HEK293 (cell line): ENCODE results near the gene GOPC.

Experiments used
- CTCF ChIA-PET: fragments of 350-600 bp; formaldehyde crosslinking; extraction: SDS; loops from one replicate; lab custom pipeline; 2021; ENCODE audit warnings: antibody characterized with exemption; lab: Yijun Ruan, JAX
- POLR2A ChIA-PET: fragments of 300-600 bp; formaldehyde crosslinking; extraction: SDS; loops from one replicate; lab custom pipeline; 2020; ENCODE audit warnings: antibody characterized with exemption, inconsistent platforms; lab: Yijun Ruan, JAX
- H3K27ac ChIP-seq: fragments of 200-500 bp; sonication (Bioruptor generic); 2 replicates; pipeline ENCODE4 v1.5.1; 2014; ENCODE audit warnings: low read depth, low read length, control low read depth, inconsistent platforms; ENCODE audit errors: extremely low read depth
- H3K36me3 ChIP-seq, 2 experiments: fragments of 200-500 bp in 1 of 2; sonication (Bioruptor generic) in 1 of 2; 1 replicate in 1 of 2; 2 replicates in 1 of 2; pipeline ENCODE4 v1.5.1; 2014 to 2017; ENCODE audit warnings: inconsistent platforms in 2 of 2, low read length in 2 of 2; ENCODE audit not compliant: control insufficient read depth in 2 of 2, insufficient read depth in 1 of 2
- H3K4me1 ChIP-seq: fragments of 200-500 bp; sonication (Bioruptor generic); 2 replicates; pipeline ENCODE4 v1.5.1; 2014; ENCODE audit warnings: mild to moderate bottlenecking, low read length, inconsistent platforms; ENCODE audit not compliant: control insufficient read depth, insufficient read depth
- H3K4me3 ChIP-seq: 2 replicates; pipeline ENCODE4 v1.5.1; 2011; ENCODE audit warnings: low read depth, mild to moderate bottlenecking, control low read depth, low read length, moderate library complexity
- H3K9me3 ChIP-seq: fragments of 200-500 bp; sonication (Bioruptor generic); 2 replicates; pipeline ENCODE4 v1.5.1; 2014; ENCODE audit warnings: low read depth, low read length, inconsistent platforms; ENCODE audit not compliant: control insufficient read depth, insufficient read depth
- HOXD13 ChIP-seq: sonication (generic); formaldehyde crosslinking; IDR thresholded peaks from 2 replicates; pipeline ENCODE4 v1.8.0; 2022; ENCODE audit warnings: missing genetic modification reagents, borderline replicate concordance
- MYNN ChIP-seq: fragments of 450-650 bp; formaldehyde crosslinking; IDR thresholded peaks from 2 replicates; pipeline ENCODE4 v1.5.1; 2016; ENCODE audit warnings: missing biosample characterization, missing genetic modification characterization, borderline replicate concordance
- SCRT1 ChIP-seq: fragments of 450-650 bp; formaldehyde crosslinking; IDR thresholded peaks from 2 replicates; pipeline ENCODE4 v1.5.1; 2016; ENCODE audit warnings: missing biosample characterization, missing genetic modification characterization, borderline replicate concordance
- SP7 ChIP-seq: fragments of 450-650 bp; formaldehyde crosslinking; IDR thresholded peaks from 2 replicates; pipeline ENCODE4 v1.5.1; 2016; ENCODE audit warnings: missing biosample characterization, missing genetic modification characterization
- ZBTB1 ChIP-seq: fragments of 450-650 bp; formaldehyde crosslinking; IDR thresholded peaks from 2 replicates; pipeline ENCODE4 v1.5.1; 2016; ENCODE audit warnings: missing biosample characterization, missing genetic modification characterization
- ZBTB7A ChIP-seq: fragments of 450-650 bp; formaldehyde crosslinking; IDR thresholded peaks from 2 replicates; pipeline ENCODE4 v1.5.1; 2016; ENCODE audit warnings: low read depth, missing biosample characterization, missing genetic modification characterization
- ZFP69B ChIP-seq: fragments of 450-650 bp; formaldehyde crosslinking; IDR thresholded peaks from 2 replicates; pipeline ENCODE4 v1.5.1; 2016; ENCODE audit warnings: missing biosample characterization, missing genetic modification characterization
- ZNF214 ChIP-seq: fragments of 450-650 bp; formaldehyde crosslinking; IDR thresholded peaks from 2 replicates; pipeline ENCODE4 v1.5.1; 2017; ENCODE audit warnings: missing biosample characterization, mild to moderate bottlenecking, missing genetic modification characterization, borderline replicate concordance
- ZNF324 ChIP-seq: fragments of 450-650 bp; formaldehyde crosslinking; IDR thresholded peaks from 2 replicates; pipeline ENCODE4 v1.5.1; 2016; ENCODE audit warnings: missing biosample characterization, missing genetic modification characterization
- ZNF391 ChIP-seq: fragments of 450-650 bp; formaldehyde crosslinking; IDR thresholded peaks from 2 replicates; pipeline ENCODE4 v1.5.1; 2016; ENCODE audit warnings: low read depth, missing biosample characterization, missing genetic modification characterization, borderline replicate concordance
- ZNF433 ChIP-seq: fragments of 450-650 bp; formaldehyde crosslinking; IDR thresholded peaks from 2 replicates; pipeline ENCODE4 v1.5.1; 2016; ENCODE audit warnings: missing biosample characterization, missing genetic modification characterization, low read depth
- ZNF521 ChIP-seq: fragments of 450-650 bp; formaldehyde crosslinking; IDR thresholded peaks from 2 replicates; pipeline ENCODE4 v1.5.1; 2017; ENCODE audit warnings: missing biosample characterization, mild to moderate bottlenecking, missing genetic modification characterization
- ZNF544 ChIP-seq: fragments of 450-650 bp; formaldehyde crosslinking; IDR thresholded peaks from 2 replicates; pipeline ENCODE4 v1.5.0; 2017; ENCODE audit warnings: missing biosample characterization, missing genetic modification characterization
- ZNF654 ChIP-seq: fragments of 450-650 bp; formaldehyde crosslinking; IDR thresholded peaks from 2 replicates; pipeline ENCODE4 v1.5.1; 2016; ENCODE audit warnings: low read depth, missing biosample characterization, missing genetic modification characterization
- ZNF768 ChIP-seq: fragments of 450-650 bp; formaldehyde crosslinking; IDR thresholded peaks from 2 replicates; pipeline ENCODE4 v1.5.1; 2018; ENCODE audit warnings: missing biosample characterization, mild to moderate bottlenecking, missing genetic modification characterization
- ZNF776 ChIP-seq: fragments of 450-650 bp; formaldehyde crosslinking; IDR thresholded peaks from 2 replicates; pipeline ENCODE4 v1.5.0; 2017; ENCODE audit warnings: missing biosample characterization, missing genetic modification characterization, borderline replicate concordance
- ZNF785 ChIP-seq: fragments of 450-650 bp; formaldehyde crosslinking; IDR thresholded peaks from 2 replicates; pipeline ENCODE4 v1.5.1; 2016; ENCODE audit warnings: missing biosample characterization, missing genetic modification characterization
- ZNF791 ChIP-seq: fragments of 450-650 bp; formaldehyde crosslinking; IDR thresholded peaks from 2 replicates; pipeline ENCODE4 v1.5.1; 2016; ENCODE audit warnings: missing biosample characterization, missing genetic modification characterization
- ZNF830 ChIP-seq: fragments of 450-650 bp; IDR thresholded peaks from 2 replicates; pipeline ENCODE4 v1.5.0; 2018; ENCODE audit warnings: missing biosample characterization, missing genetic modification characterization, low read depth, mild to moderate bottlenecking, moderate library complexity
- TF ChIP-seq, protein P1 (sequence below): fragments of 450-650 bp; formaldehyde crosslinking; IDR thresholded peaks from 2 replicates; pipeline ENCODE4 v1.5.1; 2016; ENCODE audit warnings: missing biosample characterization, missing genetic modification characterization
- TF ChIP-seq, protein P2 (sequence below): IDR thresholded peaks from 2 replicates; pipeline ENCODE4 v1.6.1; 2011; ENCODE audit warnings: mild to moderate bottlenecking, low read depth, low read length, borderline replicate concordance
- TF ChIP-seq, protein P3 (sequence below): fragments of 450-650 bp; formaldehyde crosslinking; IDR thresholded peaks from 2 replicates; pipeline ENCODE4 v1.5.1; 2016; ENCODE audit warnings: missing biosample characterization, missing genetic modification characterization

The GOPC gene

DNA sequence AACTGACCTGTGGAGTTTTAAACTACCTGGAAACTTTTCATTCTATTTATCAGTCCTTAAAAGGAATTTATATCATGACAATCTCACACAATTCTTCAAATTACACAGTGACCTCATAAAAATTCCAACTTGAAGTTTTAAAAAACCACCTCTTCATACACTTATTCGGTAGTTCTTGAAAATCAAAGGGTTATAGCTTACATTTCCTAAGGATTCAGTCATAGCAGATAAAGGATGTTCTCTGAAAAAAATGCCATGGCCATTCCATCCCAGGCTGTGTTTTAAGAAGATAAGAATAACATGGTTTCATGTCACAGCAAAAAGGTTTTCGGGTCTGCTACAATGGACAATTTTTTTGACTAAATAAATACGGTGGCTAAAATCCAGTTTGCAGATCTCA is 41.2 kb downstream of the GOPC start:
- ChIA-PET CTCF (interaction anchor here (0.8 to 1.2 kb wide), 3 partner anchors 83 to 269 kb away, joined by 3 to 7 read pairs (median 5); no protein-coding TSS in a partner anchor), POLR2A (no interaction called here)

DNA sequence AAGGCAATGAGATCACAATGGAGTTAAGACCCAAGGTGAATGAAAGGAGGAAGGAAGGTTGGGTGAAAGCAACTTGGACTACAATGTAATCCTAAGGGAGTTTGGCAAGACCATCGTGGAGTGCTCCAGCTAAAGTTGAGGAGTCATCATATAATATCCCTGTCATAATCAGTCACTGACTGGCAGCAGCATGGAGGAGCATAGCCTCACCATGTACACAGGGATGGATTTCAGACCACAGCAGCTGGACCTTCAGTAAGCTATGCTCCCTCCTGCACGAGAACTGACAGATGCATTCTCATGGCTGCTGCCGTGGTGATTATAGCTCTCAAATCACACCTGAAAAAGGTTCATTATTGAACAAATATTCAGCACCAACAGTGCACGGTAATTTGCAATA is 43.0 kb downstream of the GOPC start:
- ChIA-PET CTCF (interaction anchor here (0.7 to 7.1 kb wide), 4 partner anchors 10 to 217 kb away, joined by 3 to 118 read pairs (median 3); no protein-coding TSS in a partner anchor), POLR2A (interaction anchor here (0.9 kb wide), 1 partner anchor 43 kb away, joined by 3 read pairs; the partner anchor contains the start of gene GOPC)
- H3K4me3 ChIP-seq, result no peak overlapping the region
- peaks cover 7 to 39% of the 10 kb centered on the region in 2 experiments for H3K36me3 ChIP-seq
- H3K9me3 ChIP-seq, result no peaks in the 10 kb centered on the region
- no peak overlapping the region for H3K27ac ChIP-seq
- H3K4me1 ChIP-seq, result no peaks in the 10 kb centered on the region
- TF ChIP-seq ZNF544, result no peak
- TF ChIP-seq, protein P1, sequence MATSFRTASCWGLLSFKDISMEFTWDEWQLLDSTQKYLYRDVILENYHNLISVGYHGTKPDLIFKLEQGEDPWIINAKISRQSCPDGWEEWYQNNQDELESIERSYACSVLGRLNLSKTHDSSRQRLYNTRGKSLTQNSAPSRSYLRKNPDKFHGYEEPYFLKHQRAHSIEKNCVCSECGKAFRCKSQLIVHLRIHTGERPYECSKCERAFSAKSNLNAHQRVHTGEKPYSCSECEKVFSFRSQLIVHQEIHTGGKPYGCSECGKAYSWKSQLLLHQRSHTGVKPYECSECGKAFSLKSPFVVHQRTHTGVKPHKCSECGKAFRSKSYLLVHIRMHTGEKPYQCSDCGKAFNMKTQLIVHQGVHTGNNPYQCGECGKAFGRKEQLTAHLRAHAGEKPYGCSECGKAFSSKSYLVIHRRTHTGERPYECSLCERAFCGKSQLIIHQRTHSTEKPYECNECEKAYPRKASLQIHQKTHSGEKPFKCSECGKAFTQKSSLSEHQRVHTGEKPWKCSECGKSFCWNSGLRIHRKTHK (tag by site-specific recombination), result no peak
- TF ChIP-seq SP7 (tag by site-specific recombination), result no peak
- no peak for TF ChIP-seq ZNF521 (tag by site-specific recombination)
- TF ChIP-seq, all 188 proteins: peak for 0

More for the DNA sequence above, 41.2 kb downstream of the GOPC start:
- Histone ChIP-seq H3K4me3 (no peak overlapping the region), H3K36me3 (peaks cover 10 to 55% of the 10 kb centered on the region in 2 experiments), H3K4me1 (no peaks in the 10 kb centered on the region), H3K27ac (no peak overlapping the region), H3K9me3 (no peaks in the 10 kb centered on the region)
- no peak for TF ChIP-seq ZNF785
- no peak for TF ChIP-seq ZNF544
- TF ChIP-seq ZBTB7A (tag by site-specific recombination), result no peak
- no peak for TF ChIP-seq SCRT1 (tag by site-specific recombination)

DNA sequence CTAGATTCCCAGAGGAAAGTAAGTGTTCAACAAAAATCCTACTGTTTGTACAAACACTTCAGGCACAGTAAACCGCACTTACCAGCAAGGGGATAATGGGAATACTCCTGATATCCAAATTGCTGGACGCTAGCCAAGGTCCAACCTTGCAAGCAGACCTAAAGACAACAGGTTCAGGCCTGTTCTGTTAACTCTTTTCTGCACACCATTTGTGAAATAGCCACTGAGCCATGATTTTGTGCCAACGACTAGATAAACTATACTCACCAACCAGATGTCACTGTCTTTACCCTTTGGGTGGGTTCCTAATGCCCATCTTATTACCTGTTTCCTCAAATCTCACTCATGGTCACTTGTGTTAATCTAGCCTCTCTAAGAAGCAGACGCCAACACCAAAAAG is 43.5 kb downstream of the GOPC start:
- Histone ChIP-seq H3K4me1 (no peaks in the 10 kb centered on the region), H3K27ac (no peak overlapping the region), H3K36me3 (peaks cover 4 to 36% of the 10 kb centered on the region in 2 experiments), H3K9me3 (no peaks in the 10 kb centered on the region), H3K4me3 (no peak overlapping the region)
- CTCF ChIA-PET, result interaction anchor here (0.6 to 7.1 kb wide), 7 partner anchors 8 to 750 kb away, joined by 3 to 118 read pairs (median 4); no protein-coding TSS in a partner anchor
- POLR2A ChIA-PET, result interaction anchor here (0.9 kb wide), 1 partner anchor 44 kb away, joined by 3 read pairs; the partner anchor contains the start of gene GOPC
- TF ChIP-seq, protein P2, sequence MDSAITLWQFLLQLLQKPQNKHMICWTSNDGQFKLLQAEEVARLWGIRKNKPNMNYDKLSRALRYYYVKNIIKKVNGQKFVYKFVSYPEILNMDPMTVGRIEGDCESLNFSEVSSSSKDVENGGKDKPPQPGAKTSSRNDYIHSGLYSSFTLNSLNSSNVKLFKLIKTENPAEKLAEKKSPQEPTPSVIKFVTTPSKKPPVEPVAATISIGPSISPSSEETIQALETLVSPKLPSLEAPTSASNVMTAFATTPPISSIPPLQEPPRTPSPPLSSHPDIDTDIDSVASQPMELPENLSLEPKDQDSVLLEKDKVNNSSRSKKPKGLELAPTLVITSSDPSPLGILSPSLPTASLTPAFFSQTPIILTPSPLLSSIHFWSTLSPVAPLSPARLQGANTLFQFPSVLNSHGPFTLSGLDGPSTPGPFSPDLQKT, result no peak
- TF ChIP-seq ZNF785 (no peak), ZNF214 (tag by site-specific recombination) (no peak), ZNF791 (tag by site-specific recombination) (no peak), MYNN (tag by site-specific recombination) (no peak), ZNF433 (tag by site-specific recombination) (no peak), ZNF324 (tag by site-specific recombination) (no peak)

DNA sequence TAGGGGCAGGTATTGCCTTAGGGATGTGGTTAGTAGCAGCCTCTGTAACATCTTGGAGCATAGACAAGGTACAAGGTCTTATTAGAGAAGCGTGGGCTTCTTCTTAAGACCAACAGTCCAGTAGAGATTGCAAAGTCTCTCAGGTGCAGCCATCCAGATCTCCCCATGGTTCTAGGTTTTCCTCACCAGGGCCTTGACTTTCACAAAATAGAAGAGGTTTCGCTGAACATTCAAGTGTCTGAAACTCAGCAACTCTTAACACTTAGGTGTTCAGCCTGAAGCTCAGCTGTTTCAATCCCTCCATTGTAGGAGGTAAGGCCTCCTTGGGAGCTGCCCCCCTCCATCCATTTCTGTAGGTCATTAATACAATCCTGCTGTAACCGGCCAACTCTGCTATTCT is 44.4 kb downstream of the GOPC start:
- Histone ChIP-seq H3K4me1 (no peaks in the 10 kb centered on the region), H3K4me3 (no peak overlapping the region), H3K27ac (no peak overlapping the region), H3K9me3 (no peaks in the 10 kb centered on the region), H3K36me3 (peaks cover 4 to 31% of the 10 kb centered on the region in 2 experiments; a peak in 2 of 3 replicates)
- CTCF ChIA-PET, result interaction anchor here (0.6 to 7.1 kb wide), 13 partner anchors 9 to 751 kb away, joined by 3 to 118 read pairs (median 4); no protein-coding TSS in a partner anchor
- POLR2A ChIA-PET, result no interaction called here
- TF ChIP-seq ZNF654, result no peak
- no peak for TF ChIP-seq ZNF830 (tag by site-specific recombination)
- no peak for TF ChIP-seq ZNF776 (tag by site-specific recombination)
- TF ChIP-seq ZNF391 (tag by site-specific recombination), result no peak
- TF ChIP-seq, protein P2, result no peak
- TF ChIP-seq ZFP69B (tag by site-specific recombination), result no peak
- no peak for TF ChIP-seq HOXD13
- TF ChIP-seq, protein P3, sequence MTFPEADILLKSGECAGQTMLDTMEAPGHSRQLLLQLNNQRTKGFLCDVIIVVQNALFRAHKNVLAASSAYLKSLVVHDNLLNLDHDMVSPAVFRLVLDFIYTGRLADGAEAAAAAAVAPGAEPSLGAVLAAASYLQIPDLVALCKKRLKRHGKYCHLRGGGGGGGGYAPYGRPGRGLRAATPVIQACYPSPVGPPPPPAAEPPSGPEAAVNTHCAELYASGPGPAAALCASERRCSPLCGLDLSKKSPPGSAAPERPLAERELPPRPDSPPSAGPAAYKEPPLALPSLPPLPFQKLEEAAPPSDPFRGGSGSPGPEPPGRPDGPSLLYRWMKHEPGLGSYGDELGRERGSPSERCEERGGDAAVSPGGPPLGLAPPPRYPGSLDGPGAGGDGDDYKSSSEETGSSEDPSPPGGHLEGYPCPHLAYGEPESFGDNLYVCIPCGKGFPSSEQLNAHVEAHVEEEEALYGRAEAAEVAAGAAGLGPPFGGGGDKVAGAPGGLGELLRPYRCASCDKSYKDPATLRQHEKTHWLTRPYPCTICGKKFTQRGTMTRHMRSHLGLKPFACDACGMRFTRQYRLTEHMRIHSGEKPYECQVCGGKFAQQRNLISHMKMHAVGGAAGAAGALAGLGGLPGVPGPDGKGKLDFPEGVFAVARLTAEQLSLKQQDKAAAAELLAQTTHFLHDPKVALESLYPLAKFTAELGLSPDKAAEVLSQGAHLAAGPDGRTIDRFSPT (tag by site-specific recombination), result no peak
- no peak for TF ChIP-seq ZNF768 (tag by site-specific recombination)
- no peak for TF ChIP-seq ZBTB1 (tag by site-specific recombination)
